Mesendoderm (in vitro differentiated cells): Measurements from ENCODE around the gene CDH23.

Experiments
- DNase-seq: peaks from one replicate; pipeline ENCODE4 v3.0.0; 2013
- H2AK5ac ChIP-seq: 2 replicates; pipeline ENCODE4 v1.6.1; 2013; ENCODE audit warnings: low read length, inconsistent platforms
- H2BK120ac ChIP-seq: 2 replicates; pipeline ENCODE4 v1.6.1; 2013; ENCODE audit warnings: low read depth, mild to moderate bottlenecking, low read length, moderate library complexity, mixed read lengths
- H2BK15ac ChIP-seq: replicated peaks from 2 replicates; pipeline ENCODE4 v1.6.1; 2013; ENCODE audit warnings: low read depth, mild to moderate bottlenecking, moderate library complexity
- H2BK5ac ChIP-seq: 2 replicates; pipeline ENCODE4 v1.6.1; 2013; ENCODE audit warnings: low read length, inconsistent platforms
- H3K18ac ChIP-seq: 2 replicates; pipeline ENCODE4 v1.6.1; 2013; ENCODE audit warnings: mild to moderate bottlenecking, low read length, mixed read lengths
- H3K23ac ChIP-seq: one replicate; pipeline ENCODE4 v1.6.1; 2013; ENCODE audit warnings: low read length
- H3K27ac ChIP-seq: 2 replicates; pipeline ENCODE4 v1.5.1; 2013; ENCODE audit warnings: low read depth, mild to moderate bottlenecking, inconsistent platforms, low read length, moderate library complexity
- H3K27me3 ChIP-seq: 2 replicates; pipeline ENCODE4 v1.6.1; 2013; ENCODE audit warnings: low read length, control low read depth, mild to moderate bottlenecking, inconsistent platforms; ENCODE audit not compliant: insufficient read depth, poor library complexity
- H3K36me3 ChIP-seq: 2 replicates; pipeline ENCODE4 v1.6.1; 2013; ENCODE audit warnings: low read length, inconsistent platforms; ENCODE audit not compliant: control insufficient read depth, insufficient read depth
- H3K4ac ChIP-seq: one replicate; pipeline ENCODE4 v1.6.1; 2013; ENCODE audit warnings: low read depth, mild to moderate bottlenecking, low read length, moderate library complexity
- H3K4me1 ChIP-seq: 2 replicates; pipeline ENCODE4 v1.6.1; 2013; ENCODE audit warnings: low read depth, low read length, inconsistent platforms; ENCODE audit not compliant: control insufficient read depth
- H3K4me2 ChIP-seq: 2 replicates; pipeline ENCODE4 v1.6.1; 2013; ENCODE audit warnings: low read length
- H3K4me3 ChIP-seq: 2 replicates; pipeline ENCODE4 v1.5.1; 2013; ENCODE audit warnings: mild to moderate bottlenecking, low read length
- H3K56ac ChIP-seq: one replicate; pipeline ENCODE4 v1.6.1; 2013; ENCODE audit warnings: low read length
- H3K79me1 ChIP-seq: 2 replicates; pipeline ENCODE4 v1.6.1; 2013; ENCODE audit warnings: low read length, inconsistent platforms
- H3K79me2 ChIP-seq: 2 replicates; pipeline ENCODE4 v1.6.1; 2013; ENCODE audit warnings: mild to moderate bottlenecking, low read length; ENCODE audit not compliant: control insufficient read depth, insufficient read depth
- H3K9ac ChIP-seq: 2 replicates; pipeline ENCODE4 v1.6.1; 2013; ENCODE audit warnings: low read length, inconsistent platforms
- H4K5ac ChIP-seq: one replicate; pipeline ENCODE4 v1.6.1; 2013; ENCODE audit warnings: low read length
- H4K8ac ChIP-seq: one replicate; pipeline ENCODE4 v1.6.1; 2013; ENCODE audit warnings: low read depth, mild to moderate bottlenecking, control low read depth, low read length, moderate library complexity
- WGBS: extraction: QIAGEN DNeasy Blood & Tissue Kit; methylation state at CpG from one replicate; pipeline ENCODE4 v1.1.7; 2013; ENCODE audit warnings: low lambda C conversion rate, missing lambda C conversion rate; ENCODE audit not compliant: insufficient coverage; ENCODE audit errors: extremely low coverage; 5-methylcytosine and 5-hydroxymethylcytosine counted together

Gene CDH23

DNA sequence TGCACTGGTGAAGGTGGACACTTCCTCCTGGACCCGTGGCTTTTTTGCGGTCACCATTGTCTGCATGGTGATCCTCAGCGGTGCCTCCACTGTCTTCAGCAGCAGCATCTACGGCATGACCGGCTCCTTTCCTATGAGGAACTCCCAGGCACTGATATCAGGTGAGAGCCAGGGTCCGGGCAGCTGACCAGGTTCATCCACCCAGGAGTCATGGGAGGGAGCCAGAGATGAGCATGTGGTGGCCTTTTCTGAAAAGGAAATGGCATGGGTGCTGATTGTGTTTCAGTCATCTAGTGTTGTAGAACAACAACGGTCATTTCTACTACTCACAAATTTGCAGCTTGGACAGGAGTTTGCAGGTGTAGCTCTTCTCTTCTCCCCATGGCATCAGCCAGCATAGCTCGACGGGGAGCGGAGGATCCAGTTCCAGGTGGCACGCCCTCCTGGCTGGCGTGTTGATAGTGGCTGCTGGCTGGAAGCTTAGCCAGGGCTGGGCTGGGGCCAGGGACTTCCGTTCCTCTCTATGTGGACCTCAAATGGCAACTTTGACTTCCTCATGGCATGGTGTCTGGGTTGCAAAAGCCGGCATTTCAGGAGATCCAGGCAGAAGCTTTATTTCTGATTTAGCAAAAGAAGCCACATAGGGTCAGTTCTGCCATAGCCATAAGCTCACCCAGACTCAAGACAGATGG, 44.9 kb upstream of the CDH23 start:
- Histone ChIP-seq H3K4me1 (no peaks in the 10 kb centered on the region), H2AK5ac (no peak overlapping the region)

DNA sequence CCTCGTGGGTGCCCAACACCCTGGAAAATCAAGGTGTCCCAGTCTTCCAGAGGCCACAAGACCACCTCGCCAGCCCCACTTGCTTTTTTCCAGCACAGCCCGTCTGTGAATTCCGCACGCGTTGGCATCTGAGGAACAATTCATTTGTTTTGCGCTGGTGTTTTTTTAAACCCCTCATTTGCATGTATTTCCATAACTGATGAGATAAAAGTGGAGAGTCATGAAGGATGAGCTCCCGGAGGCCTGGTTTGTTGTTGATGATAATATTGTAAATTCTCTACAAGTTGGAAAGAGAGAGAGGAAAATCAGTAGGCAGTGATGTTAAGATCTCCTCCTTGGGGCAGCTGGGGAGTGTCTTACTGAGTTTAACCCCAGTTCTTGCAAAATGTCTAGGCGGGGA, 43.1 kb upstream of the CDH23 start:
- H3K27ac ChIP-seq, result no peak overlapping the region
- H3K4ac ChIP-seq, result no peak overlapping the region
- no peak overlapping the region for H4K5ac ChIP-seq
- no peaks in the 10 kb centered on the region for H3K36me3 ChIP-seq
- no peak overlapping the region for H3K4me3 ChIP-seq
- no CpG with 5 or more reads among the region's 9 CpGs for WGBS
- no peak overlapping the region for H3K23ac ChIP-seq
- no peak overlapping the region for H3K4me2 ChIP-seq
- no peak overlapping the region for H2AK5ac ChIP-seq
- no peak overlapping the region for H2BK5ac ChIP-seq
- H3K27me3 ChIP-seq, result no peaks in the 10 kb centered on the region
- H3K79me1 ChIP-seq, result no peaks in the 10 kb centered on the region
- H3K18ac ChIP-seq, result no peak overlapping the region
- H4K8ac ChIP-seq, result no peak overlapping the region
- H3K4me1 ChIP-seq, result no peaks in the 10 kb centered on the region
- no peak for DNase-seq
- no peak overlapping the region for H3K9ac ChIP-seq
- H3K56ac ChIP-seq, result no peak overlapping the region
- no peak overlapping the region for H2BK120ac ChIP-seq
- H2BK15ac ChIP-seq, result no peak overlapping the region
- no peaks in the 10 kb centered on the region for H3K79me2 ChIP-seq

More for the DNA sequence above, 44.9 kb upstream of the CDH23 start:
- no peak overlapping the region for H3K23ac ChIP-seq
- DNase-seq, result no peak
- no peak overlapping the region for H3K4ac ChIP-seq
- no peak overlapping the region for H4K8ac ChIP-seq
- H3K79me2 ChIP-seq, result no peaks in the 10 kb centered on the region
- H3K18ac ChIP-seq, result no peak overlapping the region
- no peak overlapping the region for H2BK120ac ChIP-seq
- H2BK5ac ChIP-seq, result no peak overlapping the region
- H3K79me1 ChIP-seq, result no peaks in the 10 kb centered on the region
- no peak overlapping the region for H4K5ac ChIP-seq
- no CpG with 5 or more reads among the region's 14 CpGs for WGBS
- no peaks in the 10 kb centered on the region for H3K27me3 ChIP-seq
- no peaks in the 10 kb centered on the region for H3K36me3 ChIP-seq
- no peak overlapping the region for H3K27ac ChIP-seq
- H3K56ac ChIP-seq, result no peak overlapping the region
- no peak overlapping the region for H3K4me2 ChIP-seq
- no peak overlapping the region for H3K4me3 ChIP-seq
- no peak overlapping the region for H2BK15ac ChIP-seq
- no peak overlapping the region for H3K9ac ChIP-seq

DNA sequence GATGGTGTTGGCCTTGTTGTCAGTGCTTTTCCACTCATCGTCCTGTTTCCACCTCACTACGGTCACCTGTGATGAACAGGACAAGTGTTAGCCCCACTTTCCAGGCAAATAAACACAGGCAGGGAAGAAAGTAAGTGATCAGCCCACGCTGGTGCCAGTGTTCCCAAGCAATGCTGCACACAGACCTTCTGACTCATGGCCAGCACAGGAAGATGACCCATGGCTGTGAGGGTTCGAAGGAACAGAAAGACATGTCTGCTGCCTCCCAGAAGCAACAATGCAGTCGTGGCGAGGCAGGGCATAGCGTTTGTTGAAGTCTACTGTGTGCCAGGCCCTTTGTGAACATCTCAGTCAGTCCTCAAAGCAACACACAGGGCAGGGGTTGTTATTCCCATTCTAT, 41.9 kb upstream of the CDH23 start:
- H3K79me1 ChIP-seq, result no peaks in the 10 kb centered on the region
- no peak overlapping the region for H3K27ac ChIP-seq
- no peak overlapping the region for H4K5ac ChIP-seq
- H3K4me2 ChIP-seq, result no peak overlapping the region
- H3K18ac ChIP-seq, result no peak overlapping the region
- H3K56ac ChIP-seq, result no peak overlapping the region
- no peaks in the 10 kb centered on the region for H3K27me3 ChIP-seq
- H3K4ac ChIP-seq, result no peak overlapping the region
- H3K23ac ChIP-seq, result no peak overlapping the region
- no peak overlapping the region for H4K8ac ChIP-seq
- H2BK120ac ChIP-seq, result no peak overlapping the region
- H2AK5ac ChIP-seq, result no peak overlapping the region
- H2BK5ac ChIP-seq, result no peak overlapping the region
- H3K9ac ChIP-seq, result no peak overlapping the region
- WGBS, result no CpG with 5 or more reads among the region's 7 CpGs
- no peaks in the 10 kb centered on the region for H3K36me3 ChIP-seq
- H3K4me3 ChIP-seq, result no peak overlapping the region
- no peak overlapping the region for H2BK15ac ChIP-seq
- H3K4me1 ChIP-seq, result no peaks in the 10 kb centered on the region
- DNase-seq, result no peak
- H3K79me2 ChIP-seq, result no peaks in the 10 kb centered on the region

DNA sequence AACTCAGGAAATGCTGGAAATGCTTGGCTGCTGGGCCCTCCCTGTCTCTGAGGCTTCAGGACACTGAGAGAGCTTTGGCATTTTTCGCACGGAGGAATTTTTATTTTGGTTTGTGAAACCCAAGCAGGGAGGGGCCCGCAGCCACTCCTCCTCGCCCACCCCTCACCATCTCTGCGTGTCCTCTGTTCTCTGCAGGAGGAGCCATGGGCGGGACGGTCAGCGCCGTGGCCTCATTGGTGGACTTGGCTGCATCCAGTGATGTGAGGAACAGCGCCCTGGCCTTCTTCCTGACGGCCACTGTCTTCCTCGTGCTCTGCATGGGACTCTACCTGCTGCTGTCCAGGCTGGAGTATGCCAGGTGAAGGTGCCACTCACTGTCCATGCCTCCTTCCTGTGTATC, 40.8 kb upstream of the CDH23 start:
- Histone ChIP-seq H3K4me2 (no peak overlapping the region), H3K79me2 (no peaks in the 10 kb centered on the region), H3K18ac (no peak overlapping the region), H3K4ac (no peak overlapping the region), H3K79me1 (no peaks in the 10 kb centered on the region), H2BK120ac (no peak overlapping the region), H3K4me3 (no peak overlapping the region), H3K27me3 (no peaks in the 10 kb centered on the region), H4K8ac (no peak overlapping the region), H2BK15ac (no peak overlapping the region), H3K9ac (no peak overlapping the region), H3K27ac (no peak overlapping the region), H3K23ac (no peak overlapping the region), H2AK5ac (no peak overlapping the region), H2BK5ac (no peak overlapping the region), H3K56ac (no peak overlapping the region), H3K36me3 (no peaks in the 10 kb centered on the region), H3K4me1 (no peaks in the 10 kb centered on the region), H4K5ac (no peak overlapping the region)
- no peak for DNase-seq
- WGBS, result no CpG with 5 or more reads among the region's 12 CpGs

DNA sequence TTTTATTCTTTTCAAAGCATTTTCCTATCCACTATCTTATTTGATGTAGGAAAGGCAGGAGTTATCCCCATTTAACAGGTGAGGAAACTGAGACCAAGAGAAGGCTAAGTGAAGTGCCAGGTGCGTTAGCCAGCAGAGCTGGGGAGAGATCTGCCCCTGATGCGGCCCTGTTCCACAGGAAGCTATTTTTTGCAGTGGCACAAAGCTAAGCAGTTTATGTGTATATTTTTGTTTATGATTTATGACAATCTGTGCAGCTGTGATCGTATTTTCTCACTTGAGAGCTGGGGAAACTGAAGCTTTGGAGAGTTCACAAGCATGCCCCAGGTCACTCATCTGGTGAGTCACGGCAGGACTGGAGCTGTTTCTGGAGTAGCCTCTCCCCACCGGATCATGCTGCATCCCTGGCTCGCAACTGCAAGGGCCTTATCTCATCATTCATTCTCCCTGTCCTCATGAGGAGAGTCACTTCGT, 38.9 kb upstream of the CDH23 start:
- no peak overlapping the region for H2BK120ac ChIP-seq
- H3K4me3 ChIP-seq, result no peak overlapping the region
- H2AK5ac ChIP-seq, result no peak overlapping the region
- no peak overlapping the region for H3K27ac ChIP-seq
- H4K8ac ChIP-seq, result no peak overlapping the region
- H3K4me2 ChIP-seq, result no peak overlapping the region
- H3K27me3 ChIP-seq, result no peaks in the 10 kb centered on the region
- H3K79me2 ChIP-seq, result no peaks in the 10 kb centered on the region
- no peak overlapping the region for H3K18ac ChIP-seq
- no peaks in the 10 kb centered on the region for H3K79me1 ChIP-seq
- no peak overlapping the region for H3K56ac ChIP-seq
- no peak overlapping the region for H3K4ac ChIP-seq
- no peak overlapping the region for H3K23ac ChIP-seq
- H3K36me3 ChIP-seq, result no peaks in the 10 kb centered on the region
- no peak overlapping the region for H4K5ac ChIP-seq
- WGBS, result no CpG with 5 or more reads among the region's 7 CpGs
- H3K9ac ChIP-seq, result no peak overlapping the region
- H2BK5ac ChIP-seq, result no peak overlapping the region
- no peaks in the 10 kb centered on the region for H3K4me1 ChIP-seq
- no peak overlapping the region for H2BK15ac ChIP-seq
- no peak for DNase-seq

DNA sequence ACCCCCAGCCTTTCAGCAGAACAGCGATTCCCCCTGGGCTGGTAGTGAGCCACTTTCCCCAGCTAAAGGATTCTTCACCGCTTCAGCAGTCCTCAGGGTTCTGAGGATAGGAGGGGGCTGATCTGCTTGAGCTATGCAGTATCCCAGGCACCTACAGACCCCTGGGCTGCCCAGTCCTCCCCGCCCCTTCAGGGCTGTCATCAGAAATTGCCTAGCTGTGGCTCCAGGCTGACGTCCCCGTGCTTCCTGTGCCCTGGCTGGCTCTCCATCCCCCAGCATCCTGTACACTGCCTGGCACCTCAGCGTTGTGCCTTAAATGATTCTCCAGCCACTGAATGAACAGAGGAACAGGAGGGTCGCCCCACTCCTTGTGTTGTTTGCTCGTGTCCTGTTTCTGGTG, 38.4 kb upstream of the CDH23 start:
- H3K4ac ChIP-seq, result no peak overlapping the region
- DNase-seq, result no peak
- WGBS, result no CpG with 5 or more reads among the region's 8 CpGs
- no peak overlapping the region for H4K5ac ChIP-seq
- no peak overlapping the region for H3K18ac ChIP-seq
- H2BK5ac ChIP-seq, result no peak overlapping the region
- H3K4me3 ChIP-seq, result no peak overlapping the region
- no peak overlapping the region for H3K4me2 ChIP-seq
- no peak overlapping the region for H4K8ac ChIP-seq
- H3K27ac ChIP-seq, result no peak overlapping the region
- H3K9ac ChIP-seq, result no peak overlapping the region
- H3K79me2 ChIP-seq, result no peaks in the 10 kb centered on the region
- H3K79me1 ChIP-seq, result no peaks in the 10 kb centered on the region
- no peak overlapping the region for H2AK5ac ChIP-seq
- H3K27me3 ChIP-seq, result no peaks in the 10 kb centered on the region
- no peak overlapping the region for H3K23ac ChIP-seq
- no peak overlapping the region for H3K56ac ChIP-seq
- H3K36me3 ChIP-seq, result no peaks in the 10 kb centered on the region
- no peak overlapping the region for H2BK15ac ChIP-seq
- H3K4me1 ChIP-seq, result no peaks in the 10 kb centered on the region
- H2BK120ac ChIP-seq, result no peak overlapping the region
